ENCODE results near the gene SRR.
"Not testable (repeated sequence)": the region's sequence is repeated elsewhere in the genome, so short reads cannot be mapped to it uniquely, and the experiment has no call there.

SRR gene, protein sequence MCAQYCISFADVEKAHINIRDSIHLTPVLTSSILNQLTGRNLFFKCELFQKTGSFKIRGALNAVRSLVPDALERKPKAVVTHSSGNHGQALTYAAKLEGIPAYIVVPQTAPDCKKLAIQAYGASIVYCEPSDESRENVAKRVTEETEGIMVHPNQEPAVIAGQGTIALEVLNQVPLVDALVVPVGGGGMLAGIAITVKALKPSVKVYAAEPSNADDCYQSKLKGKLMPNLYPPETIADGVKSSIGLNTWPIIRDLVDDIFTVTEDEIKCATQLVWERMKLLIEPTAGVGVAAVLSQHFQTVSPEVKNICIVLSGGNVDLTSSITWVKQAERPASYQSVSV

DNA sequence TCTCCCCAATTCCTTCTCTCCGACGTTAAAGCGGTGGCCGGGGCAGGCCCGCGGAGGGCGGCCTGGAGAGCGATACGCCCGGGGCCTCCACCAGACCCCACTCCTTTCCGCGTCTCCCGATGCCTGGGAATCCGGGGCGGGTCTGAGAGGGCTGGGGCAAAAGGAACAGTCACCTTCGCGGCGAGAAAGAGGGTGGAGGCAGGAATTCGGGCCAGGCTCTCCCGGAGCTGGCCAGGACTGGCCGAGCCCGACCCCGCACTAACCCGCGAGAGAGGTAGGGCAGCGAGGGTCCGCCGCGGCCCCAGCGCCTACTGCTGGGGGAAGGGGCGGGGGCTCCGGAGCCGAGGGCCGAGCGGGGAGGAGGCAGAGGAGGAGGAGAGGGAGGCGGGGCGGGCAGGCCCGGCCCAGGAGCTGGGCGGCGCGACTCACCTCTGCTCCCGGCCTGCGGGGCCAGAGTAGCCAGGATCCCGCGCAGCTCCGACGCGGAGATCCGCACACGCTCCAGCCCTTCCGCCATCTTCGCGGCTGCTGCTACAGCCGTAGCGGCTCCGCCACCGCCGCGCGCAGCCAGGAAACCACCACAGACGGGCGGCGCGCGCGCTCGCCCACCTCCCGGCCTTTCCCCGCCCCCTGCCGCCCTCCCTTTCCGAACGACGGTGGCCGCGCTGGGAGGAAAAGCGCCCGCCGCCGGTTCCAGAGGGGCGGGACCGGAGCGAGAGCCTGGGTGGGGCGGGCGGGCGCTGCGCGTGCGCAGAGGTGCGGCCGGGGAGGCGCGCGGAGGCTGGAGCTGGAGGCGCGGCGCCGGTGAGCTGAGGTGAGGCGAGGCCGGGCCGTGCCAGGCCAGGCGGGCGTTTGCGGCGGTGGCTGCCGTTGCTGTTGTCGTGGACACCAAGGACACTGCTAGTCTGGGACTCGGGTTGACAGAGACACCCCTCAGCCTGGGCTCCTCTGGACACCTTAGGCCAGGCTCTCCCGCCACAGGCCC is at the start of gene SRR, which contains the start of gene SMG6:
Gene SRR, plus strand, starts transcription at position 747 of the 985 bp plus-strand sequence. CDS start 11,611 bp downstream, outside the sequence.
Gene SMG6, minus strand, starts transcription at position 582 of the 985 bp plus-strand sequence. Its CDS starts 65 bp downstream, at position 517.
- DNase-seq: peak; percentile 82

DNA sequence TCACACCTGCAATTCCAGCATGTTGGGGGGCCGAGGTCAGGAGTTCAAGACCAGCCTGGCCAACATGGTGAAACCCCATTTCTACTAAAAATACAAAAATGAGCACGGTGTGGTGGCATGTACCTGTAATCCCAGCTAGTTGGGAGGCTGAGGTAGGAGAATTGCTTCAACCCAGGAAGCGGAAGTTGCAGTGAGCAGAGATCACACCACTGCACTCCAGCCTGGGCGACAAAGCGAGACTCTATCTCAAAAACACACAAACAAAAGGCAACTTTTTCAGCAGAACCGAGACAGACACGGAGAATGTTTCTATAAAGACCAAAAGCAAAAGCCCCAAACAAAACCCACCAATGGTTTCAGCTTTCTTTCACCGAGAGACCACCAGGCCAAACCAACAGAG is 44.9 kb upstream of the SRR start:
- not testable (repeated sequence) for DNase-seq

DNA sequence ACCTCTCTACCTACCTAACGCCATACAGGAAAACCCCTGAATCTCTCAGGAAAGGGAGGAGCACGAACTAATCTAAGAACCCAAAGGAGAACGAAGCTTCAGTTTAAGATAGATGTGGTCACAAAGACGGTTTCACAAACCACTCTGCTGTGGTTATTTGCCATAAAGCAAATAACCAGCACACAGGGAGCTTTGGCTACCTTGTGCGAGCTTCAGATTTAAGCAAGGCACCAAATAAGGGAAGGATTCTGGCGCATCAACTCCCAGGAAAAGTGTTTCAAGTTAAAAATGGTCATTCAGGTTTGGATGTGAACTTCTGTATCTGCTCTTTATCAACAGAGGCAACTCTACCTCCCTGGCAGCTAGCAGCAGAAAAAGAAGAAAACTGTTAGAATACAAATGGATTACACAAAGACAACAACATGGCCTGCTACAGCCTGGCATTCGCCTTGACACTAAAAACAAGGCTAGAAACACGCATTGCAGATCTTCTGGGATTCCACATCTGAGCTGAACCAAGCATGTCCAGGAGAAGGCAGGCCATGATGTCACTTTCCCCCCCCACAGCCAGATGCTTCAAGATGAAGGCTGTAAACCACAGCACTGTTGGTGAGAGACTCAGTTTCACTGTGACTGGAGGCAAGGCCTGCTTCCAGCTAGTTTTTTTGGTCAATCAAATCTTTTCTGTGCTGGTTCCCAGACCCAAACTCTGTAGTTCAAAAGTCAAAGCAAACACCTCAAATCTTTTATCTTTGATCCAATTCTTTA is 43.8 kb upstream of the SRR start:
- no peak for DNase-seq

DNA sequence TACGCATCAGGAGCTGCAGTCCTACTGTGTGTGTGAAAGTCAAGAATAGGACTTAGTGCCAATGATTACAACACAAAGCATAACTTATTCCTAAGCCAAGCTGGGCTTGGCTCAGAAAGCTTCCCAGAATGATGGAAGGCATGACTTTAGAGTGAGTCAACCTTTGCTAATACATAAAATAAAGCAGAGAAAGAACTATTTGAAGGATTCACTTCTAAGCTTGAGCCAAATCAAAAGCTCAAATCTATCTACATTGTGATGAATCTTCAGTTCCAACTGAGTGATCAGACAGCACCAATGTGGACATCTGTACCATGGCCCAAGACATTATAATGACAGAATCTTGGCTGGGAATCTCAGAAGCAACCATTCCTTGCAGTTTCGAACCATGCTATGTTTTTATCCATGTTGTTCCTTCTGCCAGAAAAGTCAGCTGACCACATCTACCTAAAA is 41.6 kb upstream of the SRR start:
- no peak for DNase-seq

DNA sequence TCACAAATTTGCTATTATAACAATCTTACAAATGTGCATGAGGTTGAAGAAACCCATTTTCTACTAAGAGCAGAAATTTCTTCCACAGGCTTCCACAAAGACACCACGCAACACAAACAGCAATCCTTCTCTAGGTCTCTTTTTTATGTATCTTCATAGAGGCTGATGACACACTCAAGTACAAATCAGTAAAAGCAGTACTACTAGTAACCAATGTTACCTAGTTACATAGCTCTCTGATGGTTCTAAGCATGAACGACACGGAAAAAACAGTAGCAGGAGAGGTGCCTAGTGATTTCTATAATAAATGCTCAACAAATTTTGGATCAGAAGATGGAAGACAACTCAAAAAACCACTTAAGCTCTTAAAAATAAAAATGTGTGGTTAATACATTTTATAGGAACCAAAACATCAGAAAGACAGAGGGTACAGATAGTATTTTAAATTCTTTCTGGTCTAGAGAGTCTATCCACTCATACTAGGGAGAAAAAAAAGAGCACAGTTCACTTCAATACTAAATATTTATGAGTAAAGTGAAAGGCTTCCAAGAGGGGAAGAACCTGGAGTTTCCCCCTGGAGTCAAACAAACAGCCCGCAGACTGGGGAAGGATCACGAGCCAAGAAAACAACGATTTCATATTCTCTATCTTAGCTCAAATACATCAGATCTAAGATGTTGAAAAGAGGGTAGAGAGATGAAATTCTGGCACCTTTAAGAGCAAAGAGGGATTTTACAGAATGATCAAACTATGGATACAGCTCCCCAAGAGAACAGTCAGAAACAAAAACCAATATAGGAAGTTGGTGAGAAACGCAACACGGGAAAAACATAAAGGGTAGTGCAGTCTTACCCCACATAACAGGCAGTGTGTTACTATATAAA is 40.3 kb upstream of the SRR start:
- no peak for DNase-seq

DNA sequence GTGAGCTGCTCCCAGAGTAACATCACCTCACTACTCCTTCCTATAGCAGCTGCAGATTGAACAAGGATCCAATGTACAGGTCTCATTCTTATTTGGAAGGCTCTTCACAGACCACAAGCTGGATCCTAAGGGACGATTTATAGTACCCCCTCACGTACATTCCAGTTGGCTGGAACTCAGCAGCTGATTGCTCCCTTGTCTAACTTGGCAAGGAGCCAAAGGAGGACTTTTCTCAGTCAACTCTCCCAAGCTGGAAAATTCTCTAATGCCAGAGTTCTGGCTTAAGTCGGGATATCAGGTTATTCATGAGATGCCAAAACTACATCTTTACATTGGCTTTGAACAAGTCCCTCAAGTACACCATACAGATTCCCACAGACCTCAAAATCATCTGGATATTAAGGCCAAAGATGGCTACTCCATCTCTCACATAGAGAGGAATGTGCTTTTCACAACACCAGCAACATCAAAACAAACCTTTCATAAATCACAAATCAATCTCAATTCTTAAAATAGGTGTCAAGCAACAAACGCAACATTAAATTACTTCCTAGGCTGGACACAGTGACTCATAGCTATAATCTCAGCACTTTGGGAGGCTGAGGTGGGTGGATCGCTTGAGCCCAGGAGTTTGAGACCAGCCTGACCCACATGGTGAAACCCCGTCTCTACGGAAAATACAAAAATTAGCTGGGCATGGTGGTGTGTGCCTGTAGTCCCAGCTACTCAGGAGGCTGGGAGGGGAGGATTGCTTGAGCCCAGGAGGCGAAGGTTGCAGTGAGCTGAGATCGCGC is 39.5 kb upstream of the SRR start:
- DNase-seq: peak; percentile 19

DNA sequence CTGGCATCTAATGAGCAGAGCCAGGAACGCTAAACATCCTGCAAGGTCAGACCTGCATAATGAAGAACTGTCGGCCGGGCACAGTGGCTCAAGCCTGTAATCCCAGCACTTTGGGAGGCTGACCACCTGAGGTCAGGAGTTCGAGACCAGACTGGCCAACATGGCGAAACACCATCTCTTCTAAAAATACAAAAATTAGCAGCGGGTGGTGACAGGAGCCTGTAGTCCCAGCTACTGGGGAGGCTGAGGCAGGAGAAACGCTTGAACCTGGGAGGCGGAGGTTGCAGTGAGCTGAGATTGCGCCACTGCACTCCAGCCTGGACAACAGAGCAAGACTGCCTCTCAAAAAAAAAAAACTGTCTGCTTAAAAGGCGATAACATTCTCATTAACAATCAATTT is 38.6 kb upstream of the SRR start:
- DNase-seq: not testable (repeated sequence)

DNA sequence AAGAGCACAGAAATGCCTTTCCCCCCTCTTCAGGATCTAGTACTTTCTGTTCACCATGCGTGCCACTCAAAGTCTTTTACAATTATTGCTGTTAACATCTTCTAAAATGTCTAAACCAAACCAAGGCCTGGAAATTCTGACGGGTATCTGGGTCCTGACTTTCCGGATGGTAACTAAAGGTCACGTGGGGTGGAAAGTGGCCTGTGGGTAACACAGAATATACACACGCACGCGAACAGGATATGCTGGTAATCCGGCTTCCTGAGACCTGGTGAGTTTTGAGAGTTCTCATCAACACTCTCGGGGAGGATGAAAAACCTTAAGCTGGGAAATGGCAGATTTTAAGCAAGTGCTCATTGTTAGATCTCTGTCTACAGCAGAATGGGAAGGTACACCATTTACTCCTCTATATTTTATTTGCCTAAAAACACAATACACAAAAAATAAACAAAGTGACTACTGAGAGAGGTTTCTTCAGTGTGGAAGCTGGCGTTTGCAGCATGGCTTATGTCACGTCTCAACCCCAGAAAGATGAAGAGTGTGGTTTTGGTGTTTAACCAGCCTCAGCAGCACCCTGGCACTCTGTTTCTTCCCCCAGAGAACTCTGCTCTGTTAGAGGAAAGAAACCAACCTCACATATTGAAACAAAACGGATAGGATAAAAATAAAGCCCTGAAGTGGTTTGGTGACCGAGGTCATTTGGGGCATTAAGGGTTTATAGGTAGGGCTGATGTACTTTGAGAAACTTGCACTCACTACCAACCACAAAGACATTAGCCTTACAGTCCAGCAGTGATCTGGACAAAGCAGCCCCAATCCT is 37.5 kb upstream of the SRR start:
- no peak for DNase-seq

DNA sequence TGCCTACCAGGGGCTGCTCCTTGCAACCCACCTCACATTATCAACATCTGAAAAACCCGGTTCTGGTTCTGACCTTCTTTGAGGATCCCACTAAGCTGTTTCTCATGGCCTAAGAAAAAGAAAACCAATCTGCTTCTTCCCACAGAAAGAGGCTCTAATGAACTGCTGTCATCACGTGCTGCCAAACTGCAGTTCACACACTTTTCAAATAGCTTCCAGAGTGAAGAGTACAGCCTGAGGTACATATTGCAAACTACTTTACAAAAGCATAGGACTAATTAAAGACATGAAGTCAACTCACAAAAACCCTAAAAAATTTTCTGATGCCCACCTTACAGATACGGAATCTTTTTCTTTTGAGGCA is 36.9 kb upstream of the SRR start:
- DNase-seq: no peak

DNA sequence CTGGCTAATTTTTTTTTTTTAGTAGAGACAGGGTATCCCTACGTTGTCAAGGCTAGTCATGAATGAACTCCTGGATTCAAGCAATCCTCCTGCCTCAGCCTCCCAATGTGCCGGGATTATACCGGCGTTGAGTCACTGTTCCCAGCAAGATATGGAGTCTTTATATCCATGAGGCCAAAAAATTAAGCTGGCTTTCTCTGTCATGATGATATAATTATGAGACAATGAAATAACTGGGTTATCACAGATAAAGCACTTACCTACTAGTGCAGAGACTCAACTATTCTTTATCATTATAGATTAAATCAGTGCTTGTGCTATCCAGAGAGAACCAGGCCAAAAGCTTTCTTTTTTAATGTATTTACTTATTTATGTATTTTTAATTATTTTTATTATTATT is 36.4 kb upstream of the SRR start:
- no peak for DNase-seq

DNA sequence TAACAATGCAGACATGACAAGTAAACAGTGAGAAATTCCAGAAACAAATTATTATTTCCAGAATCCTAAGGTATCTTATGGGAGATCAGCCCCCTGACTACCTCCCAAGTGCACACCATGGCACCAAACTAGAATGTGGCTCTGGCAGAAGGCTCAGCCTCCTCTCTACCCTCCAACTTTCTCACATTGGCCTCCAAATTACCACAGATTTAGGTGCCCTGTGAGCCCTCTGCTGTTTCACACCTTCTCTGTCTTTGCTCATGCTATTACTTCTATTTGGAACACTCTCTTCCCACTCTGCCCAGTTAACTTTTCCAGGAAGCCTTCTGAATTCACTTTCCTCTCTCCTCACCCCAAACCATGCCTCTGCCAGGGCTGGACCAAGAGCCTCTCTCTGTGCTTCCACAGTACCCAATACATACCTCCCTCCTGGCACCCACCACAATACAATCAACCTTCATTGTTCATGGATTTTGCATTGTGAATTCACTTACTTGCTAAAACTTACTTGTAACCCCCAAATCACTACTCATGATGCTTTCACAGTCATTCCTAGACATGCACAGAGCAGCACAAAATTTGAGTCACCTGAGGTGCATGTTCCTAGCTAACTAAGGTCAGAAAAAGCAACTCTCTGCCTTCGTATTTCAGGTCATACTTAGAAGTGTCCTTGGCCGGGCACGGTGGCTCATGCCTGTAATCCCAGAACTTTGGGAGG is 31.6 kb upstream of the SRR start:
- no peak for DNase-seq

DNA sequence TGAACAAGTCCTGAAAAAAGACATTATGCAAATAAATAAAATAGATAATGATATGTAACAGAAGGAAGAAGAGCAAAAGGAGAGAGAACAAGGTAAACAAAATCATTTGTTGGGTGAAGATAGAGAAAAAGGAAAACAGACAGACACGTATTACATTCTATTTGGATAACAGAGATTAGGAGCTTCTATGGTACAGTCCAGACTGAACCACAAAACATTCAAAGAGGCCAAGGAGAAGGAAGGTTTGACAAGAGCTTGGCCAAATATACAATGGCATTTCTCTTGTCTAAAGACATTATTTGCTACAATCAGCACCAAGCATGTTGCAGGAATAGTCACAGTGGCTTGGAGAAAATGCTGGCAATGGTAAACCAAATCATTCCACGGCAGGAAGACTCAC is 29.3 kb upstream of the SRR start:
- no peak for DNase-seq

DNA sequence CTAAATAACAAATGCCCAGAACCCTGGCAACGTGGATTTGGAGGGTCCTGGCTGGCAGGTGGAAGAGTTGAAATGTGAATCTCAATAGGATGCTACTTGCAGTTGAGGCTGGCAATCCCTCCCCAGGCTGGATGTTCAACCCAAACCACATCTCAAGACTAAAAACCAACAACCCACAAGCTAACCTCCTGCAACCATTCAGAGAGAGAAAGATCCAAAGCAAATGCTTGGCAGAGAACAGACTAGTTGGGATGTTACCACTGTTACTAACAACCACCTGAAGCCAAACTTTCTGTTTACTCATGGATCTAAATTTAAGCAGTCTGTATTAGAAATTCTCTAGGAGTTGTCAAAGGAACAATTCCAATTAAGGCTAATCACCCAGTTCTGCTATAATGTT is 28.0 kb upstream of the SRR start:
- no peak for DNase-seq

DNA sequence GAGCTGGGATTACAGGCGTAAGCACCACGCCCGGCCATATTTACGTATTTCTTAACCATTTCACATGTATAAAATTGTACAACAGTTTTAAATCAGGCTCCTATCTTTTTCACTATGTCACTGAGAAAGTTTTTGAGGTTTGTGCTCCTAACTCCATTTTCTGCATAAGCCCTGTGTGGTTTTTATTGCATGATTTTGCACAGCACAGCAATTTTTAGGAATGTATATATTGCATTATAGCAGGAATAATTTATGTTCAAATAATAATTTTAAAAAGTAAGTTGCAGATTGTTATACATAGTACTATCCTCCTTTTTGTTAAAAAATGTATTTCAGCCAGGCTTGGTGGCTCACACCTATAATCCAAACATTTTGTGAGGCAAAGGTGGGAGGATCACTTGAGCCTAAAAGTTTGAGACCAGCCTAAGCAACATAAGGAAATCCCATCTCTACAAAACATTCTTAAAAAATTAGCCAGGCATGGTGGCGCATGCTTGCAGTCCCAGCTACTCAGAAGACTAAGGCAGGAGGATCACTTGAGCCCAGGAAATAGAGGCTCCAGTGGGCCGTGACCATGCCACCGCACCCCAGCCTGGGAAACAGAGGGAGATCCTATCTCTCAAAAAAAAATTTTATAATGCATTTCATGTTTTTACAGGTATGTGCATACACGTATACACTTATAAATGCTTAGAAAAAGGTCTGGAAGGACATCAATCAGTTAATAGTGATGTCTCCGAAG is 26.1 kb upstream of the SRR start:
- peak; percentile 13 for DNase-seq

DNA sequence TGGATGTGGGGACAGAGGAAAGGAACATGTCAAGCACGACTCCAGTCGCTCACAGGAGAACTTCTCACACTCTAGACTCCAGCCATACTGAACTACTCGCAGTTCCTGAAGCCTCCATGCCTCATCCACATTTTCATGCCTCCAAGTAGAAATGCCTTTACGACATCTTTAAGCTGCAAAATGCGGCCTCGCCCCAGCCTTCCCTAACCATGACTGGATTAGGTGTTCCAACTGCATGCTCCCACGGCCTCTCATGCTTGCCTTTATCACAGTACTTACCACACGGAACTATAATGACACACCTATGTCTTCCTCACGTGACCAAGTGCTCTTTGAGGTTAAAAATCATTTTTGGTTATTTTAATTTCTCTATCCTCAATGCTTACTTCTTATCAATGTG is 24.0 kb upstream of the SRR start:
- no peak for DNase-seq

DNA sequence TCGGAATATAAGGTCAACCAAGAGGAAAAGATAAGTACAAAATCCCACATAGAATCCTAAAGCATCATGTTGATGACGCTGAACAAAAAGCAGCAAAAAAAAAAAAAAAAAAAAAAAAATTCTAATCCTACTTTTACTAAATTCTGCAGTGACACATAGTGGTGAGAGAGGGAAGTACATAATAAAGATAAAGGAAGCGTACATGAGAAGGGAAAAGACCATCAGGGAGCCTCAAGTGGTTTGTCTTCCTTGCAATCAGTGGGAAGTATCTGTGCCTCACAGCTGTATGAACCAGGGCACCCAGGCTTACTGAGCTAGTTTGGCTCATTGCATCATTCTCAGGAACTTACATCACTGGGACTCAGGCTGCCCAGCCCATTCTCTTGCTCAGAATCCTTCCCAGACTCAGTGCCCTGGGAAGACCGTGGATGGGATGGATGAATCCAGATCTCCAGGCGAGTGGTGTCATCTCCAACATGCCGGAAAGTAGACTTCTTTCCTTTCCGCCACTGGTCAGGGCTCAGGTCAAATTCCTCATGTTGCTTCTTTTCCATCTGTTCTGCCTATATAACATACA is 21.4 kb upstream of the SRR start:
- peak; percentile 50 for DNase-seq

DNA sequence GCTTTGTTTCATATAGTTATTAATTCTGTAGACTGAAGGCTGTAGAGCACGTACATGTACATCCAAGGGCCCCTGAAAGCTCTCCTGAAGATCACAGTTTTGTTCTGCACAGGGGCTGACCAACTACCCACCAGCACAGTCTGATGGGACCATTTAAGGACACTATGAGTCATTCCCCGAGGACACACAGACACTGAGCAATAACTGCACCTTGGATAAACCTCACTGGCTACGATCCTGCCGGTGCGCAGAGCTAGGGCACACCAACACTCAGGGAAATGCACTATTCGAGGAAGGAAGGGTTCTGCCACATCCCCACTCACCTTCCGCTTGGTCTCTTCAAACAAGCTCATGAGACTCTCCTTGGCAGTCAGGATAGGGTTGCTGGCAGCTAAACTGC is 20.4 kb upstream of the SRR start:
- DNase-seq: no peak

DNA sequence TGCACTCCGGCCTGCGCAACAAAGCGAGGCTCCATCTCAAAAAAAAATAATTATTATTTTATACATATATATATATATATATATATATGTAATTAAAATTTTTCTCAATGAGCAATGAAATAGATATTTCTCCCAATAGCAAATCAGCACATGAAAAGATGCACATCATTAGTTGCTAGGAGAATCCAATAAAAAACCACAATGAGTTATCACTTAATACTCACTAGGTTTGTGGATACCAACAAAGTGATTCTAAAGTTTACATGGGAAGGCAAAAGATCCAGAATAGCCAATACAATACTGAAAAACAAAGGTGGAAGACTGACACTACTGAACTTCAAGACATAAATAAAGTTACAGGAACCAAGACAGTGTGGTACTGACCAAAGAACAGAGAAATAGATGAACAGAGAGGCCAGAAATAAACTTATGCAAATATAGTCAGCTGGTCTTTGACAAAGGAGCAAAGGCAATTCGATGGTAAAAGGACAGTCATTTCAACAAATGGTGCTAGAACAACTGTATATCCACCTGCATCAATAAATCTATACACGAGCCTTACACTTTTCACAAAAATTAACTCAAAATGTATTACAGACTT is 13.8 kb upstream of the SRR start:
- no peak for DNase-seq

Measured in DMS79 treated with DMSO at 0.1 percent for 48 hours (cell line).